BLaER1 treated with 17β-estradiol and CSF1 and Interleukin-3, amounts not matched to agents 10 nM and 100 nM (cell line): Measurements from ENCODE around the gene ZBTB16.

Experiments used
- H3K27ac ChIP-seq, 11 experiments: shearing (Covaris generic); formaldehyde crosslinking; 2 replicates each; pipeline ENCODE4 v1.8.1; 2022
- H3K27me3 ChIP-seq, 11 experiments: shearing (Covaris generic); formaldehyde crosslinking; 2 replicates each; pipeline ENCODE4 v1.8.1; 2022
- H3K36me3 ChIP-seq, 11 experiments: shearing (Covaris generic); formaldehyde crosslinking; 2 replicates each; pipeline ENCODE4 v1.8.1; 2022
- H3K4me1 ChIP-seq, 10 experiments: shearing (Covaris generic); formaldehyde crosslinking; 2 replicates each; pipeline ENCODE4 v1.8.1; 2022
- H3K4me2 ChIP-seq, 11 experiments: shearing (Covaris generic); formaldehyde crosslinking; 2 replicates each; pipeline ENCODE4 v1.8.1; 2022
- H3K4me3 ChIP-seq, 10 experiments: shearing (Covaris generic); formaldehyde crosslinking; 2 replicates each; pipeline ENCODE4 v1.8.1; 2022
- H3K9ac ChIP-seq, 11 experiments: shearing (Covaris generic); formaldehyde crosslinking; 2 replicates each; pipeline ENCODE4 v1.8.1; 2022
- H3K9me3 ChIP-seq, 11 experiments: shearing (Covaris generic); formaldehyde crosslinking; replicated peaks in 1 of 11; 2 replicates each; pipeline ENCODE4 v1.8.1; 2022
- H4K20me1 ChIP-seq, 11 experiments: shearing (Covaris generic); formaldehyde crosslinking; 2 replicates each; pipeline ENCODE4 v1.8.1; 2022
- Cebpa-rat ChIP-seq, 11 experiments: shearing (Covaris generic); IDR thresholded peaks; 2 replicates each; pipeline ENCODE4 v1.8.1; 2022

ZBTB16 gene

DNA sequence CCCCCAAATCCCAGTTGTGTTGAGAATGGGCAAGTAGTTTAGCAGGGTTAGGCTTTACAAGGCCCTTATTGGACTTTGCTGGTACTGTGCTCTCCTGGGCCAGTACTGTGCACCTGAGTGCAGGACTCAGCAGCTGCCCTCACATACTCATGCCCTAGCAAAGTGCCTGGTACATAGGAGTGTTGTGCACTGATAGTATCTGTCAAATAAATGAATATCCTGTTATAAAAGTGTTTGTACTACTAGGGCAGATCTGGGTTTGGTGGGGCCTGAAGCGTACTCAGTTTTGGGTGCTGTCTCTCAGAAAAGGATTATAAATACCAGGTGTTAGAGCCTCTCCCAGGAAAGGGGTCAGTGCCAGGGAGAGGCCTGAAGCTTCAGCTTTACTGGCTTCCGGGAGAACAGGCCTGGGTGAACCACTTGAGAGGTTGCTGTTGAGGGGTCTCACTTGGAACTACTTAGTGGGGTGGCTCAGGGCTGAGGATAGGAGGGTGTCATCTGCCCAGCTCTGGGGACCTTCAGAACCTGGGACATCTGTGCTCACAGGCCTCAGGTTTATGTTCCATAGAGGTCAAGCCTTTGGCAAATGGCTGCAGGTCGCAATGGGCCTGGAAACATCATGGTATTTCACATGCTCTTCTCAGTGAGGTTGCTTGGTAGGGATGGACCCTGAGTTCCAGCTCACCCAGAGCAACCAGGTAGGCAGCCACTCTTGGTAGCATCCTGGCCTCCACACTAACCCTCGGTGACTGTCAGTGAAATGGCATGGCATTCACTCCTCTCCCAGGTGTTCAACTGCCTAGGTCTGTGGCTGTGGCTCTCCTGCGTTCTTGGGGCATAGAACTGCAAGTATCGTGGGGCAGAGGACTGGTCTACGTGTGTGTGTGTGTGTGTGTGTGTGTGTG, 106.1 kb downstream of the ZBTB16 start:
- peaks cover 0 to 94% (median 15%) of the 10 kb centered on the region in 11 experiments; a peak in 12 of 22 replicates for H4K20me1 ChIP-seq
- no peak overlapping the region for H3K9ac ChIP-seq
- H3K4me1 ChIP-seq, result peaks cover 41 to 99% (median 97%) of the 10 kb centered on the region in 10 experiments
- TF ChIP-seq Cebpa-rat (IDR thresholded peaks at IDR 0.05), result no peak
- no peaks in the 10 kb centered on the region for H3K9me3 ChIP-seq
- H3K36me3 ChIP-seq, result no peaks in the 10 kb centered on the region
- peak overlapping the region in 9 of 11 experiments; percentile 67 to 92 (median 77); a peak in 17 of 22 replicates for H3K4me2 ChIP-seq
- H3K27ac ChIP-seq, result no peak overlapping the region
- peaks cover 0 to 99% (median 13%) of the 10 kb centered on the region in 11 experiments; a peak in 12 of 22 replicates for H3K27me3 ChIP-seq
- H3K4me3 ChIP-seq, result no peak overlapping the region

DNA sequence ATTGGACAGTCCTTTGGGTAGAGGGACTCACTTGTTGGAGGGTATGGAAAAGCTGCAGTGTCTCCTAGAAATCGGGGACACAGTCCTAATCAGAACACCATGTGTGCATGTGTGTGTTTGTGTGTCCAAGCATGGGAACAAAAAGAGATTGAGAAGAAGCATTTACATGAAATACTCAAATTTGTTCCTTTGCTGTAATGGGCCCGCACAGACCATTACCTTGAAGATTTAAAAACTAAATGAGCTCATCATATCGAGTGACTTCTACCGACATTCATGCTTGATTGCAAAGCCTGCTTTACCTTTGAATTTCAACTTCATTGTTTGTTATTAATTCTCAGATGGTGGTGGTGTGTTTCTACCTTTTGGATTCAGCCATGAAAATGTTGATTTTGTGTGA, 106.9 kb downstream of the ZBTB16 start:
- peak overlapping the region in 1 of 10 experiments; percentile 2; a peak in 2 of 20 replicates for H3K4me3 ChIP-seq
- H3K4me2 ChIP-seq, result peak overlapping the region in 10 of 11 experiments; percentile 66 to 92 (median 76); a peak in 21 of 22 replicates
- peak overlapping the region in 3 of 11 experiments; percentile 1 to 34 (median 23); a peak in 3 of 22 replicates for H3K9ac ChIP-seq
- no peaks in the 10 kb centered on the region for H3K36me3 ChIP-seq
- no peak for TF ChIP-seq Cebpa-rat (IDR thresholded peaks at IDR 0.05)
- H3K27ac ChIP-seq, result peak overlapping the region in 6 of 11 experiments; percentile 5 to 56 (median 14); a peak in 5 of 22 replicates
- peaks cover 36 to 99% (median 97%) of the 10 kb centered on the region in 10 experiments for H3K4me1 ChIP-seq
- H3K27me3 ChIP-seq, result peaks cover 0 to 99% (median 13%) of the 10 kb centered on the region in 11 experiments; a peak in 12 of 22 replicates
- H4K20me1 ChIP-seq, result peaks cover 0 to 95% (median 15%) of the 10 kb centered on the region in 11 experiments; a peak in 12 of 22 replicates
- no peaks in the 10 kb centered on the region for H3K9me3 ChIP-seq

GRCh38 chr11:114166897-114167323, 107.4 kb downstream of the ZBTB16 start:
- H3K27me3 ChIP-seq, result peaks cover 0 to 99% (median 13%) of the 10 kb centered on the region in 11 experiments; a peak in 12 of 22 replicates
- TF ChIP-seq Cebpa-rat (IDR thresholded peaks at IDR 0.05), result no peak
- H3K27ac ChIP-seq, result peak overlapping the region in 6 of 11 experiments; percentile 5 to 56 (median 14); a peak in 5 of 22 replicates
- H4K20me1 ChIP-seq, result peaks cover 0 to 95% (median 15%) of the 10 kb centered on the region in 11 experiments; a peak in 12 of 22 replicates
- H3K9me3 ChIP-seq, result no peaks in the 10 kb centered on the region
- H3K36me3 ChIP-seq, result no peaks in the 10 kb centered on the region
- H3K4me1 ChIP-seq, result peaks cover 36 to 99% (median 97%) of the 10 kb centered on the region in 10 experiments
- H3K4me2 ChIP-seq, result peak overlapping the region; percentile 66 to 92 (median 76); a peak in 21 of 22 replicates
- peak overlapping the region in 2 of 10 experiments; percentile 33 to 38; a peak in 3 of 20 replicates for H3K4me3 ChIP-seq
- peak overlapping the region in 3 of 11 experiments; percentile 1 to 34 (median 23); a peak in 3 of 22 replicates for H3K9ac ChIP-seq

GRCh38 chr11:114167355-114167754, 107.8 kb downstream of the ZBTB16 start:
- H3K4me1 ChIP-seq, result peaks cover 36 to 99% (median 97%) of the 10 kb centered on the region in 10 experiments
- peak overlapping the region in 2 of 10 experiments; percentile 33 to 38; a peak in 3 of 20 replicates for H3K4me3 ChIP-seq
- peak overlapping the region; percentile 66 to 92 (median 76); a peak in 21 of 22 replicates for H3K4me2 ChIP-seq
- no peak overlapping the region for H3K27ac ChIP-seq
- TF ChIP-seq Cebpa-rat (IDR thresholded peaks at IDR 0.05), result no peak
- no peaks in the 10 kb centered on the region for H3K36me3 ChIP-seq
- H3K9me3 ChIP-seq, result no peaks in the 10 kb centered on the region
- H4K20me1 ChIP-seq, result peaks cover 0 to 95% (median 15%) of the 10 kb centered on the region in 11 experiments; a peak in 12 of 22 replicates
- H3K9ac ChIP-seq, result peak overlapping the region in 1 of 11 experiments; percentile 16; a peak in 1 of 22 replicates
- H3K27me3 ChIP-seq, result peaks cover 0 to 99% (median 13%) of the 10 kb centered on the region in 11 experiments; a peak in 12 of 22 replicates

DNA sequence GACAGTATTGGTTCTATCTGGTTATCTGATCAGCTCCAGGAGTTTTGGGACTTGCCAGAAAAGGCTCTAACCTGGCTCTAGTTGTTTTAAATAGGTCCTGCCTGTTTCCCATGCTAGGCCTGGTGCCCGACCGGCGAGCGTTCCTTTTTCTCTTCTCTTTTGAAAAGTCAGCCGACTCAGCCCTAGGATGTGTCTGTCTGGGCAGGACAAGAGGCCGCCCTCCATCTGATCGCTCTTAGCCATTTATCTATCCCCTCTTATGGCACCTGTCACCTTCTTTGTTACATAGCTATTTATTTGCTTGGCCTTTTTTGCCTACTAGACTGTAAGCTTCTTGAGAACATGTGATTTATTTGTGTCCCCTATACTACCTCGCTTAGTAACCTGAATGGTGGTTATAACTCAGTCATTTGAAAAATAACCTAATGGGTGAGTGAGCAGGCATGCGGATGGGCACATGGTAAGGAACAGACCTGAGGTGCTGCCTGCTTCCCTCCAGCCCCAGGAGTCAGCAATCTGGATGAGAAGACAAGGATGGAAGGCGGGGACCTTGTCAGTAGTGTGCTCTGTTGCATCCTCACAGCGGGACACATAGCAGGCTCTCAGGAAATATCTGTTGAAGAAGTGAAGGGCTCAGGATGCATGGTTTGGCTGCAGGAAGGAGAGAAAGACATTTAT, 108.4 kb downstream of the ZBTB16 start:
- H3K9me3 ChIP-seq, result no peaks in the 10 kb centered on the region
- H3K4me2 ChIP-seq, result peak overlapping the region; percentile 66 to 92 (median 76); a peak in 21 of 22 replicates
- no peak overlapping the region for H3K27ac ChIP-seq
- peaks cover 0 to 96% (median 15%) of the 10 kb centered on the region in 11 experiments; a peak in 12 of 22 replicates for H4K20me1 ChIP-seq
- H3K36me3 ChIP-seq, result no peaks in the 10 kb centered on the region
- peaks cover 36 to 99% (median 97%) of the 10 kb centered on the region in 10 experiments for H3K4me1 ChIP-seq
- H3K4me3 ChIP-seq, result peak overlapping the region in 2 of 10 experiments; percentile 33 to 38; a peak in 3 of 20 replicates
- no peak for TF ChIP-seq Cebpa-rat (IDR thresholded peaks at IDR 0.05)
- H3K27me3 ChIP-seq, result peaks cover 0 to 99% (median 13%) of the 10 kb centered on the region in 11 experiments; a peak in 11 of 22 replicates
- H3K9ac ChIP-seq, result no peak overlapping the region; a peak in 1 of 22 replicates

GRCh38 chr11:114168691-114169090, 109.2 kb downstream of the ZBTB16 start:
- peak overlapping the region in 9 of 11 experiments; percentile 1 to 92 (median 77); a peak in 17 of 22 replicates for H3K4me2 ChIP-seq
- peaks cover 0 to 99% (median 15%) of the 10 kb centered on the region in 11 experiments; a peak in 12 of 22 replicates for H4K20me1 ChIP-seq
- H3K9ac ChIP-seq, result no peak overlapping the region

DNA sequence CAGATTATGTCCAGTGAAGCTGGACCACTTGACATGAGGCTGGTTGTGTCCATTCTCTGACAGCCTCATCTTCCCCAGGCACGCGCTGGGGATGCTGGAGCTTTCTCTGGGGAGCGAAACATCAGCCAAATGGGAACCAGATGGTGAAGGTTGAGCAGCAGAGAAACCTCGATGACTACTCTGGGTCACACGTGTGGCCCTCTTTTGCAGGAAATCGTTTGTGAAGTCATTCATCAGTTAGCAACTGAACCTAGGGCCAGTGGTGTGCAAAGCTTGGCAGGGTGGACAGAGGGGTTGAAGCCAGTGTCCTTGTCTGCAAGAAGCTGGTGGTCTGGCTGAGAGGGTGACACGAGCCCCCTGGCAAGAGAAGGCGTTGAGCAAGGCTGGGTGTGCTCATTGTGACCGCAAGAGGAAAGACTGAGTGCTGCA, 109.8 kb downstream of the ZBTB16 start:
- H4K20me1 ChIP-seq, result peaks cover 0 to 97% (median 15%) of the 10 kb centered on the region in 11 experiments; a peak in 12 of 22 replicates
- no peak overlapping the region for H3K9ac ChIP-seq
- peak overlapping the region in 8 of 11 experiments; percentile 68 to 92 (median 80); a peak in 17 of 22 replicates for H3K4me2 ChIP-seq
- H3K9me3 ChIP-seq, result no peaks in the 10 kb centered on the region
- H3K4me1 ChIP-seq, result peaks cover 24 to 99% (median 94%) of the 10 kb centered on the region in 10 experiments
- no peak overlapping the region for H3K27ac ChIP-seq
- no peaks in the 10 kb centered on the region for H3K36me3 ChIP-seq
- peaks cover 0 to 100% (median 8%) of the 10 kb centered on the region in 11 experiments; a peak in 11 of 22 replicates for H3K27me3 ChIP-seq
- H3K4me3 ChIP-seq, result no peak overlapping the region
- TF ChIP-seq Cebpa-rat (IDR thresholded peaks at IDR 0.05), result no peak

More at GRCh38 chr11:114168691-114169090, 109.2 kb downstream of the ZBTB16 start:
- no peaks in the 10 kb centered on the region for H3K9me3 ChIP-seq
- no peak overlapping the region for H3K27ac ChIP-seq
- H3K4me1 ChIP-seq, result peaks cover 31 to 100% (median 98%) of the 10 kb centered on the region in 10 experiments
- no peak for TF ChIP-seq Cebpa-rat (IDR thresholded peaks at IDR 0.05)
- H3K27me3 ChIP-seq, result peaks cover 0 to 100% (median 13%) of the 10 kb centered on the region in 11 experiments; a peak in 11 of 22 replicates
- no peak overlapping the region; a peak in 1 of 20 replicates for H3K4me3 ChIP-seq
- no peaks in the 10 kb centered on the region for H3K36me3 ChIP-seq

DNA sequence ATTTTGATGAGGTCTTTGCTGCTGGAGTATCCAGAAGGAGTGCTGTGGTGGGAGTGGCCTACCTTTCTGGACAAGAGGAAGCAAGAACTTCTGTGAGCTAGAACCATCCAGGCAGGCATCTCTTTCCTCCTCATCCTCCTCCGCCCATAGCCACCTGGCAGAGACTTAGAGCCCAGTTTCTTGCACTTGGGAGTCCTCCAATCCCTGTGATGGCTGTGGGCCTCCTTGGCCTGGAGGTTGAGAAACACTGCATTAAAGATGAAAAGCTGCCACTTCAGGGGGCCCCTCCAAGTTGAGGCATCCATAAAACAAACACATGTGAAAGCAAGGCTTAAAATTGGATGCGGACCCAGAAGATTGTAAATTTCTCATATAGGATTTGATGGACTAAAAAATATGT, 110.3 kb downstream of the ZBTB16 start:
- Histone ChIP-seq H3K9me3 (no peaks in the 10 kb centered on the region), H3K4me1 (peaks cover 19 to 99% (median 89%) of the 10 kb centered on the region in 10 experiments), H3K27me3 (peaks cover 0 to 100% (median 8%) of the 10 kb centered on the region in 11 experiments; a peak in 11 of 22 replicates), H4K20me1 (peaks cover 0 to 97% (median 15%) of the 10 kb centered on the region in 11 experiments; a peak in 12 of 22 replicates), H3K9ac (no peak overlapping the region), H3K4me2 (peak overlapping the region in 8 of 11 experiments; percentile 68 to 92 (median 80); a peak in 15 of 22 replicates), H3K36me3 (no peaks in the 10 kb centered on the region), H3K4me3 (no peak overlapping the region), H3K27ac (no peak overlapping the region)
- TF ChIP-seq Cebpa-rat (IDR thresholded peaks at IDR 0.05), result no peak
